AG20443 (cell line): ENCODE data around the gene ZNF157.

Source experiments
- DNase-seq: peaks from one replicate; pipeline ENCODE4 v3.0.0; 2012; ENCODE audit warnings: low spot score, mixed read lengths

Gene ZNF157

GRCh38 chrX:47447607-47448006 lies 77.2 kb downstream of the ZNF157 start:
- no peak for DNase-seq

DNA sequence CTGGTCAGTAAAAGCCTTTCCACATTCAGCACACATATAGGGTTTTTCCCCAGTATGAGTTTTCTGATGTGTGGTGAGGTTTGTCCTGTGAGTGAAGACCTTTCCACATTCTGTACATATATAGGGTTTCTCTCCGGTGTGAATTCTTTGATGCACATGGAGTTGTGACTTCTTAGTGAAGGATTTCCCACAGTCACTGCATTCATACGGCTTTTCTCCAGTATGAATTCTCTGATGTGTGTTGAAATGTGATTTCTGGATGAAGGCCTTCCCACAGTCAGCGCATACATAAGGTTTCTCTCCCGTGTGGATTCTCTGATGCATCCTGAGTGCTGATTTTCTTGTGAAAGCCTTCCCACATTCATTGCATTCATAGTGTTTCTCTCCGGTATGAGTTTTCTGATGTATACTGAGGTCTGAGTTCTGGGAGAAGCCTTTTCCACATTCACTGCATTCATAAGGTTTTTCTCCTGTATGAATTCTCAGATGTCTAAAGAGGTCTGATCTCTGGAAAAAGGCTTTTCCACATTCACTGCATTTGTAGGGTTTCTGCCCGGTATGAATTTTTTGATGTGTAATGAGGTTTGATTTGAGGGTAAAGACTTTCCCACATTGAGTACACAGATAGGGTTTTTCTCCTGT lies 77.9 kb downstream of the ZNF157 start:
- no peak for DNase-seq

DNA sequence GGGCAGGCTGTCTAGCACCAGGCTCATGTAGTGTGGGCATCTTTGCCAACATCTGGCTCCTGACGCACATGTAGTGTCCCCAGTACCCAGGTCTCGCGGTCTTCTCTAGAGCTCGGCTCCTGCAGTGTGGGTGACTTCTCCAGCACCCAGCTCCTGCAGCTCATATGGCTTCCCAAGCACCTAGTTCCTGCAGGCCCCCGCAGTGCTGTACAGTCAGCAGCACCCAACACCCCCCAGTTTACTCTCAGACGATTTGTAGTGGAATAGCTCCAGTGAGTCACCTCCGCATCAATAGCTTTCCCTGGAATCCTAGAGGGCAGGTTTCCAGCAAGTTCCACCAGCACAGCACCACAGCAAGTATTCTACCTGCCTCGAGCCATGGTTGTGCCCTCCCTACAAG lies 81.7 kb downstream of the ZNF157 start:
- no peak for DNase-seq

- no peak for DNase-seq
Observed at GRCh38 chrX:47456080-47456479, 85.7 kb downstream of the ZNF157 start.

DNA sequence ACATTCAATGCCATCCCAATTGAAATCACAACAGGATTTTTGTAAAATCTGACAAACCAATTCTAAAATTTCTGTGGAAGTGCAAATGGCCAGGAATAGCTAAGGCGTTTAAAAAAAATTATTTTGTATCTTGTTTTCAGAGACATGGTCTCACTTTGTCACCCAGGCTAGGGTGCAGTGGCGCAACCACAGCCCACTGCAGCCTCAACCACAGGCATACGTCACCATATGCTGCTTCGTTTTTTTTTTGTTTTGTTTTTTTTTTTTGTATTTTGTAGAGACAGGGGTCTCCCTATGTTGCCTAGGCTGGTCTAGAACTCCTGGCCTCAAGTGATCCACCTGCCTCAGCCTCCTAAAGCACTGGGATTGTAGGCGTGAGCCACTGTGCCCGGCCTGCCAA lies 88.2 kb downstream of the ZNF157 start:
- DNase-seq = no peak

DNA sequence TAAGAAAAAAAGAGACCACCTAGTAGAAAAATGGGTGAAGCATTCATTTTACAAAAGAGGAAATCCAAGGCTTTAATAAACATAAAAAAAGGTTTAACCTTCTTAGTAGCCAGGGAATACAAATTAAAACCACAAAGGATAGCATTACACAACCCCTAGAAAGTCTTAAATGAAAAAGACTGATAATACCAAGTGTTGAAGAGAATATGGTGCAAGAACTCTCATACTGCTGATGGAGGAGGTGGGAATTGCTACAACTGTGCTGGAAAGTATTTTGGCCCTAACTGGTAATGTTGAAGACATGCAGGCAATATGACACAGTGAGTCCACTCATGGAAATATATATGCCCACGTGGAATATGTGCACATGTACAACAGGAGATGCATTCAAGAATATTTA lies 90.2 kb downstream of the ZNF157 start:
- DNase-seq = no peak
